Occipital lobe (tissue), 2 donors: Measurements from ENCODE around the gene ELOVL5. TPM values are rescaled to one million over a fixed set of nuclear protein-coding genes. Genes with fewer than 3 reads are reported as not detected.
"Not testable (repeated sequence)": the region's sequence is repeated elsewhere in the genome, so short reads cannot be mapped to it uniquely, and the experiment has no call there.

ENCODE experiments used
- DNase-seq: peaks from one replicate; lab custom pipeline; 2025; lab: John Stamatoyannopoulos, UW
- total RNA-seq: library from RNA; depleted of rRNA; stranded (reverse); fragments of >200 nt; gene quantifications from one replicate; pipeline ENCODE4 v1.2.3, GENCODE V29; 2014

Gene ELOVL5
- total RNA-seq, 1 donor from 2014 or later: 54.1 TPM

- DNase-seq: no peak
These were observed 18.6 kb downstream of the ELOVL5 start for GRCh38 chr6:53330137-53330536.

- no peak for DNase-seq
These were observed 20.4 kb downstream of the ELOVL5 start for GRCh38 chr6:53328375-53328774.

- DNase-seq: no peak
These were observed 21.7 kb downstream of the ELOVL5 start for GRCh38 chr6:53327017-53327395.

- peak; percentile 20 for DNase-seq
These were observed 22.3 kb downstream of the ELOVL5 start for GRCh38 chr6:53326372-53327016.

- no peak for DNase-seq
These were observed 23.0 kb downstream of the ELOVL5 start for GRCh38 chr6:53325785-53326184.

GRCh38 chr6:53322188-53323029, 26.3 kb downstream of the ELOVL5 start:
- no peak for DNase-seq

GRCh38 chr6:53321701-53322100, 27.0 kb downstream of the ELOVL5 start:
- DNase-seq: no peak

- DNase-seq: no peak
These were observed 27.8 kb downstream of the ELOVL5 start for GRCh38 chr6:53320964-53321363.

GRCh38 chr6:53318429-53318828, 30.3 kb downstream of the ELOVL5 start:
- DNase-seq: no peak

- no peak for DNase-seq
These were observed 30.9 kb downstream of the ELOVL5 start for GRCh38 chr6:53317861-53318260.

GRCh38 chr6:53317299-53317698, 31.5 kb downstream of the ELOVL5 start:
- not testable (repeated sequence) for DNase-seq

- DNase-seq: no peak
These were observed 32.6 kb downstream of the ELOVL5 start for GRCh38 chr6:53316142-53316541.

GRCh38 chr6:53315086-53315724, 33.5 kb downstream of the ELOVL5 start:
- no peak for DNase-seq

- DNase-seq: no peak
These were observed 34.9 kb downstream of the ELOVL5 start for GRCh38 chr6:53313784-53314400.

GRCh38 chr6:53312355-53312754, 36.4 kb downstream of the ELOVL5 start:
- DNase-seq: no peak

GRCh38 chr6:53311586-53311935, 37.2 kb downstream of the ELOVL5 start:
- no peak for DNase-seq

- no peak for DNase-seq
These were observed 37.8 kb downstream of the ELOVL5 start for GRCh38 chr6:53310771-53311585.

- DNase-seq: no peak
These were observed 38.8 kb downstream of the ELOVL5 start for GRCh38 chr6:53309901-53310300.

- no peak for DNase-seq
These were observed 39.5 kb downstream of the ELOVL5 start for GRCh38 chr6:53309059-53309900.

GRCh38 chr6:53306819-53307347, 41.9 kb downstream of the ELOVL5 start:
- DNase-seq: no peak
